ENCODE results near the gene SUSD1.

The SUSD1 gene

GRCh38 chr9:112044186-112044585 is 130.9 kb downstream of the SUSD1 start:
- ChIA-PET POLR2A (no interaction called here), CTCF (interaction anchor here (0.7 kb wide), 2 partner anchors 12 to 37 kb away, joined by 3 to 5 read pairs; no protein-coding TSS in a partner anchor)
- Histone ChIP-seq H3K4me1 (ENCODE audit: control insufficient read depth, insufficient read depth, low read length) (no peaks in the 10 kb centered on the region), H3K36me3 (ENCODE audit: control insufficient read depth in 2 of 2, insufficient read depth in 1 of 2, low read length in 2 of 2) (peaks cover 0 to 15% of the 10 kb centered on the region in 2 experiments; a peak in 1 of 3 replicates), H3K27ac (ENCODE audit: extremely low read depth, low read depth, low read length) (no peak overlapping the region), H3K9me3 (ENCODE audit: control insufficient read depth, insufficient read depth, low read depth, low read length) (no peaks in the 10 kb centered on the region), H3K4me3 (ENCODE audit: low read depth, low read length) (no peak overlapping the region)
- TF ChIP-seq ZNF202 (tag by site-specific recombination; IDR thresholded peaks at IDR 0.05; ENCODE audit: borderline replicate concordance): no peak
- TF ChIP-seq ZBTB10 (tag by site-specific recombination; IDR thresholded peaks at IDR 0.05): no peak
- TF ChIP-seq ZBTB26 (tag by site-specific recombination; optimal IDR thresholded peaks at IDR 0.05): no peak
- TF ChIP-seq ZSCAN5A (tag by site-specific recombination; IDR thresholded peaks at IDR 0.05): no peak
- TF ChIP-seq ZNF239 (tag by site-specific recombination; IDR thresholded peaks at IDR 0.05): no peak
- no peak for TF ChIP-seq ZNF248 (tag by site-specific recombination; IDR thresholded peaks at IDR 0.05)
- TF ChIP-seq ZNF274 (IDR thresholded peaks at IDR 0.05; ENCODE audit: low read length): no peak
- TF ChIP-seq ZNF274 (tag by site-specific recombination; IDR thresholded peaks at IDR 0.05; ENCODE audit: borderline replicate concordance): no peak
- no peak for TF ChIP-seq ZIC2 (tag by site-specific recombination; IDR thresholded peaks at IDR 0.05)
- TF ChIP-seq MYNN (tag by site-specific recombination; IDR thresholded peaks at IDR 0.05; ENCODE audit: borderline replicate concordance): no peak
- TF ChIP-seq ZNF549 (tag by site-specific recombination; IDR thresholded peaks at IDR 0.05): no peak
- TF ChIP-seq ZNF548 (tag by site-specific recombination; IDR thresholded peaks at IDR 0.05): no peak
- no peak for TF ChIP-seq PBX3 (CRISPR knock-in tag; IDR thresholded peaks at IDR 0.05)
- no peak for TF ChIP-seq ZFP69B (tag by site-specific recombination; IDR thresholded peaks at IDR 0.05)
- TF ChIP-seq ZBTB21 (tag by site-specific recombination; IDR thresholded peaks at IDR 0.05): no peak

GRCh38 chr9:112043423-112043822 is 131.7 kb downstream of the SUSD1 start:
- Histone ChIP-seq H3K36me3 (ENCODE audit: control insufficient read depth in 2 of 2, insufficient read depth in 1 of 2, low read length in 2 of 2) (peaks cover 0 to 15% of the 10 kb centered on the region in 2 experiments; a peak in 1 of 3 replicates), H3K4me1 (ENCODE audit: control insufficient read depth, insufficient read depth, low read length) (no peaks in the 10 kb centered on the region), H3K4me3 (ENCODE audit: low read depth, low read length) (no peak overlapping the region), H3K27ac (ENCODE audit: extremely low read depth, low read depth, low read length) (no peak overlapping the region), H3K9me3 (ENCODE audit: control insufficient read depth, insufficient read depth, low read depth, low read length) (no peaks in the 10 kb centered on the region)
- no peak for TF ChIP-seq ZNF350 (tag by site-specific recombination; IDR thresholded peaks at IDR 0.05)
- TF ChIP-seq ZNF10 (tag by site-specific recombination; IDR thresholded peaks at IDR 0.05): no peak
- no peak for TF ChIP-seq ZNF670 (tag by site-specific recombination; IDR thresholded peaks at IDR 0.05; ENCODE audit: low read depth)
- TF ChIP-seq ZSCAN30 (tag by site-specific recombination; IDR thresholded peaks at IDR 0.05): no peak
- no peak for TF ChIP-seq ZNF548 (tag by site-specific recombination; IDR thresholded peaks at IDR 0.05)
- no peak for TF ChIP-seq ZNF596 (tag by site-specific recombination; IDR thresholded peaks at IDR 0.05)
- TF ChIP-seq ZNF792 (tag by site-specific recombination; IDR thresholded peaks at IDR 0.05): no peak
- TF ChIP-seq ZNF391 (tag by site-specific recombination; IDR thresholded peaks at IDR 0.05; ENCODE audit: borderline replicate concordance, low read depth): no peak
- no peak for TF ChIP-seq ZNF426 (tag by site-specific recombination; IDR thresholded peaks at IDR 0.05)
- TF ChIP-seq SETDB1 (IDR thresholded peaks at IDR 0.05; ENCODE audit: insufficient read length, low read length): no peak
- no peak for TF ChIP-seq ZBTB20 (tag by site-specific recombination; IDR thresholded peaks at IDR 0.05)
- no peak for TF ChIP-seq TRIM28 (IDR thresholded peaks at IDR 0.05; ENCODE audit: borderline replicate concordance, low read length)
- TF ChIP-seq ZNF404 (tag by site-specific recombination; IDR thresholded peaks at IDR 0.05): no peak
- TF ChIP-seq ZXDB (tag by site-specific recombination; IDR thresholded peaks at IDR 0.05): no peak
- CTCF ChIA-PET: interaction anchor here (0.7 kb wide), 2 partner anchors 13 to 38 kb away, joined by 3 to 5 read pairs; no protein-coding TSS in a partner anchor
- POLR2A ChIA-PET: no interaction called here

Data from HEK293 (cell line).